HG03432 (cell line): ENCODE measurements around the gene SLC35F2.
A peak's percentile ranks its signal among the peaks of the same experiment; 100 is the strongest.
"Not testable (repeated sequence)": the region's sequence is repeated elsewhere in the genome, so short reads cannot be mapped to it uniquely, and the experiment has no call there.

Experiments used
- ATAC-seq: cut with Tn5 transposase; IDR thresholded peaks from one replicate; pipeline ENCODE4 v1.9.1; 2021; ENCODE audit warnings: mild to moderate bottlenecking, moderate library complexity; ENCODE audit not compliant: unreplicated experiment

The SLC35F2 gene

DNA sequence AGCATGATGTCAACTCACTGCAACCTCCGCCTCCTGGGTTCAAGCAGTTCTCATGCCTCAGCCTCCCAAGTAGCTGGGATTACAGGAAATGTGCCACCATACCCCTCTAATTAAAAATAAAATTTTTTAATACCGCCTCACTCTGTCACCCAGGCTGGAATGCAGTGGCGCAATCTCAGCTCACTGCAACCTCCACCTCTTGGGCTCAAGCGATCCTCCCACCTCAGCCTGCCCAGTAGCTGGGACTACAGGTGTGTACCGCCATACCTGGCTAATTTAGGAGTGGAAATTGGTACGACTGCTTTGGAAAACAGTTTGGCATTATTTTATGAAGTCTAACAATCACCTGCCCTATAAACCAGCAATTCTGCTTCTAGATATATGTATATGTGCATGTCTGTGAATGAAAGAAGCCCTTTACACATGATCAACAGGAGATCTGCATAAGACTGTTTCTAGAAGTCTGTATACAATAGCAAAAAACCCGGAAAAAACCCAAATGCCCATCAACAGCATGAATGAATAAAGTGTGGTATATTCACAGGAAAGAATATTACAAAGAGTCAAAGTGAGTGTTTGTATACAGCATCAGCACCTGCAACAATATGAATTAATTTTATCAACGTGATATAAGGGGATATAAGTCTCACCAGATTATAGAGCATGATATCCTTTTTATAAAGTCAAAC is 16.0 kb downstream of the SLC35F2 start:
- ATAC-seq: no peak

- ATAC-seq: peak; percentile 28
These were observed 18.5 kb downstream of the SLC35F2 start for GRCh38 chr11:107840129-107840484.

DNA sequence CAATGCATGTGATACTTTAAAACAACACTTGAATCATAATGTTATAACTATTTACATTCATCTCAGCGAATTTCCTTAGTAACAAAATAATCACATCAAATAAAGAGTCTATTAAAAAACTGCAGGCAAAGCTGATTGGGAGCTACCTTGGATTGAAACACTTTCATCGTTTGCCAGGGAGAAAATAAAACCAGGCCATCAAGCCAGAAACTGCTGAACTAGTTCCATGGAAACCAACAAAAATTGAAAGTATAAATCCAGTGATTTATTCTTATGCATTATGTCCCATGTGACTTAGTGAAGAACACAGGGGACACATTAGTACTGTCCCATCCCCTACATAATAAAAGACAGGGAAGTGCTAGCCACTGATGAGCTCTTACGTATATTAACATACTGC is 21.7 kb downstream of the SLC35F2 start:
- no peak for ATAC-seq

DNA sequence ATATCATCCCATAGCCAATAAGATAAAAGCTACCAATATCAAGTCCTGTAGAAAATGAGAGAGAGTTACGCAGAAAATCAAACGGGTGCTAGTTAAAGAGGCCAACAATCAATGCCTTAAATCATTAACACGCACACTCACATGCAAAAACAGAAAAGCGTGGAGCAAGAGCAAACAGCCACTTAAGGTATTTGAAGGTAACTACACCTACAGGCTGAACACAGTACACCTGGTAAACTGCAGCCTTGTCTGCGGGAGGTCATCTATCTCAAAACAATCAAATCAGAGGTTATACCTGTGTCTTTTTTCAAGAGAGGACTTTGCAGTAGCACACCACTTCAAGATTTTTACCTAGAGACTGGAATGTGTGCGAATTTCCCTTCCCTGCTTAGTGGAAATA is 23.6 kb downstream of the SLC35F2 start:
- no peak for ATAC-seq

- not testable (repeated sequence) for ATAC-seq
These were observed 24.7 kb downstream of the SLC35F2 start for GRCh38 chr11:107833926-107834325.

DNA sequence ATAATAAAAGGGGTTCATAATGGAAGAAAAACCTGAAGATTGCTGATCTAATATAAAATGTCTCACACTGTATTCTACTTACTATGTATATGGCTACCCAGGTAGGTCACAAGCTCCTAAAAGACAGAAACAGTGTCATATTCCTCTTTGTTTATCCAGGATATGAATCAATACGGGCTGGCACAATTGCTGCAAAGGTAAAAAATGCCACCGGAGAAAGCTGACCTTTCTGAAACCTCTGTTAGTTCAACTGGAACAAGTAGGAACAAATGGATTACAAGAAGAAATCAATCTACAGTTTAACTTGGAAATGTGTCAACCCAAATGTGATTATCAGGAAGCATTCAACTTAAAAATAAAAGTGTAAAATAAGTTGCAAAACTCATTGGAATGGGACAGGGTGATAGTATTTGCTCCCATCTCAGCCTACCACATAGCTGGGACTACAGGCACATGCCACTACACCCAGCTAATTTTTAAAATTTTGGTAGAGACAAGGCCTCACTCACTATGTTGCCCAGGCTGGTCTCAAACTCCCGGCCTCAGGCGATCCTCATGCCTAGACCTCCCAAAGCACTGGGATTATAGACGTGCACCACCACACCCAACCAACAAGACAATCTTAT is 27.6 kb downstream of the SLC35F2 start:
- ATAC-seq: no peak

GRCh38 chr11:107827041-107827440 is 31.5 kb downstream of the SLC35F2 start:
- no peak for ATAC-seq

GRCh38 chr11:107825875-107826274 is 32.7 kb downstream of the SLC35F2 start:
- no peak for ATAC-seq

DNA sequence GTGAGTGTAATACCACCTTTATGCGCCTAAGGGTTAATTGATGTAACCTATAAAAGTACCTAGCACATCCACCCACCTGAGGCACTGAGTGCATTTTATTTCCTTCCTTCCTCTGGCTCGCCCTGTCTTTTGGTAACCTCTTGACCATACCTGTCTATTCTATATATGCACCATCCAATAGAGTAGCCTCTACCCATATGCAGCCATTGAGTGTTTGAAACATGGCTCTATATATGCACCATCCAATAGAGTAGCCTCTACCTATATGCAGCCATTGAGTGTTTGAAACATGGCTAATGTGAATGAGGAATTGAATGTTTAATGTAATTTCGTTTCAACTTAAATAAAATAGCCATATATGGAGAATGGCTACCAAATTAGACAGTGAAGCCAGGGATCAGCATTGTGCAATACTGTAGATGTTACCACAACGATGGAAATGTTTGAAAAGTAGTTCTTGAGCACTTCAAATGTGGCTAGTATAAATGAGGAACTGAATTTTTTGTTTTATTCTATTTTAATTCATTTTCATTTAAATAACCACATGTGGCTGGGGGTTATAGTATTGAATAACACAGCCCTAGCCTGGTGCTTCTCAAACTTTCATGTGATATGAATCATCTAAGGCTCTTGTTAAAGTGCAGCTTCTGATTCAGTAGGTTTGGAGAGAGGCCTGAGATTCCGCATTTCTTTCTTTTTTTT is 33.8 kb downstream of the SLC35F2 start:
- ATAC-seq: no peak

- ATAC-seq: no peak
These were observed 37.2 kb downstream of the SLC35F2 start for GRCh38 chr11:107821199-107821927.

GRCh38 chr11:107819361-107820014 is 39.1 kb downstream of the SLC35F2 start:
- no peak for ATAC-seq

DNA sequence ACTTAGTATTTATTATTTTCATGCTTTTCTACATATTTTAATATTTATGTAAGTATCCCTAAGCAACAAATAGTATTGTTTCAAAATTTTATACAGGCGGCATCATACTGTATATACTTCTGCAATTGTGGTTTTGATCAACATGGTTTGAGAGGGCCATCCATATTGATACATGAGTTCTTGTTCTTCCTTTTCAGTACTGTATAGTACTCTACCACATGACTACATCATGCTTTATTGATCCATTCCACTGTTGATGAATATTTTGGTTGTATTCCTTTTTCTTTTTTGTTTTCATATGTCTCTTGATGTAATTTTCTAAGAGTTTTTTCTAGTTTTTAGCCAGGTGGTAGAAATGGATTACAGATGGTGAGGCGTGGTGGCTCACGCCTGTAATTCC is 40.1 kb downstream of the SLC35F2 start:
- ATAC-seq: no peak

GRCh38 chr11:107816028-107816427 is 42.6 kb downstream of the SLC35F2 start:
- no peak for ATAC-seq

DNA sequence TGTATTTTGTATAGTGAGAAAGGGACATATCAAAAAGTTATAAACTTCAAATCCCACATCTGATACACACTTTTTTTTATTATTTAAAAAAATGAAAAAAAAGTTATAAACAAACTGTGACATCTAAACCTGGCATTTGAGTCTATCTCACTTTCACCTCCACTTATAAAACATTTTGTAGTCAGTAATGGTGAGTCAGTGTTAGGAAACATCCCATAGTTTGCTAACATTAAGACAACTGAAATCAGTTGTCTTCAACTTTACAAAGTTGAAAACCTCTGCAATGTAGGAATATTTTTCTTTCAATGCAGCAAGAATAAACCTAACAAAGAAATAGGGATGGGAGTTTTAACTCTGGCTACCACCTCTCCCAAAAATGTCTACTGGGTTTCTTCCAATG is 47.7 kb downstream of the SLC35F2 start:
- ATAC-seq: no peak

DNA sequence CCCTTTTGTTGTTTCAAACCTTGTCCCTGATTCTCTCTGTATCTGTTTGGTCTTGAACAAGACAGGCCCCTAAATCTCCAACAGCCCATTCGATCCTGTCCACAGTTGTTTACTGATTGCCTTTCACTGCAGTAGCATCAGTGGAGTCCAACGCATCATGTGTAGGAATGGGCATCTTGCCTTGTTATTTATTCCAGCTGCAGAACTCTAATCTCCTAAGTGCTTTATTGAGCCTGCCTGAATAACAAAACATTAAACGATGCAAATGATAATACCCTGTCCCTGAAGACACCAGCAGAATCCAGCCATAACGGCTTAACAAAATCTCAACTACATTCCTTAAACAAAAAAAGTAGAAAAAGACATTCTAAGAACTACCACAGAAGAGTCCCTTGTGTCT is 50.1 kb downstream of the SLC35F2 start:
- no peak for ATAC-seq

GRCh38 chr11:107804971-107805370 is 53.6 kb downstream of the SLC35F2 start:
- no peak for ATAC-seq

DNA sequence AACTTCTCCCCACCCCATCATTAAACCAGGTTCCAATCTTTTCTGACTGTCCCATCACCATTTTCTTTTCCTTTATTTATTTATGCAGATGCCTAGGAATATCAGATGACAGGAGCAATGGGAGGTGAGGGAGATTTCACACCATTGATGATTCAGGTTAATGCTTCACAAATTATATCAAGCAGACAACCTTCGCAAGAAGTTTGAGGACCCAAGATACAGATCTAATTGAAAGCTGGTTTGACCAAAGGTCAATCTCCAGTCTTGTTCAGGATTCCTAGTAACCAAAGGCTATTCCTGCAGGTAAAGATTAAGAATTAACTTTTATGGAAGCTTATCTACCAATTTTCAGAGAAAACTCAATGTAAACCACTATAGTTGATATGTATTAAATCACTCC is 54.4 kb downstream of the SLC35F2 start:
- ATAC-seq: no peak

GRCh38 chr11:107801641-107802040 is 56.9 kb downstream of the SLC35F2 start:
- no peak for ATAC-seq

DNA sequence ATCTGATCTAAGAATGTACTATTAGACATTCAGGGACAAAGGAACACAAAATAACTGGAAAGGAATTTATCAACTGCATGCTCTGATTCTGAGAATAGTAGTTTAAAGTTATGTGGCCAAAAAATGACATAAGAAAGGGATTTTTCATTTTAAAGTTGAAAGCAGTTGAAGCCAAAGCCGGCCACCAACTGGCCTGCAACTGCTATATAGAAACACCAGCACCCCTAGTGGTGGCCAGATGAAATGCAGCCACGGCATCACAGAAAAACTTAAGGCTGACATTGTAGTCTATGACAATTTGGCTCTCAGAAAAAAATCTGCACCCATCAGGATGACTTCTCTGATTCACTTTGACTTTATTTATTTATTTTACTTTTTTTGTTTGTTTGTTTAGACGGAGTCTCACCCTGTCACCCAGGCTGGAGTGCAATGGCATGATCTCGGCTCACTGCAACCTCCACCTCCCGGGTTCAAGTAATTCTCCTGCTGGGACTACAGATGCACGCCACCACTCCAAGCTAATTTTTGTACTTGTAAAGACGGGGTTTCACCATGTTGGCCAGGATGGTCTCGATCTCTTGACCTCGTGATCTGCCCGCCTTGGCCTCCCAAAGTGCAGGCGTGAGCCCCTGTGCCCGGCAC is 59.2 kb downstream of the SLC35F2 start:
- peak; percentile 89 for ATAC-seq

GRCh38 chr11:107792049-107792443 is 66.5 kb downstream of the SLC35F2 start:
- no peak for ATAC-seq
